H9 (cell line): ENCODE measurements around the gene ZNF646. TPM values are rescaled to one million over a fixed set of nuclear protein-coding genes. Genes with fewer than 3 reads are reported as not detected.
A peak's percentile ranks its signal among the peaks of the same experiment; 100 is the strongest.

Experiments
- DNase-seq: peaks from one replicate; pipeline ENCODE4 v3.0.0-alpha.2; 2017
- H2AFZ ChIP-seq: one replicate; pipeline ENCODE4 v1.6.1; 2013; ENCODE audit warnings: mild to moderate bottlenecking, low read length, control low read depth, moderate library complexity
- H2AK5ac ChIP-seq: 2 replicates; pipeline ENCODE4 v1.6.1; 2013; ENCODE audit warnings: low read length, control low read depth, mixed read lengths; ENCODE audit not compliant: insufficient read length
- H2BK120ac ChIP-seq: one replicate; pipeline ENCODE4 v1.6.1; 2013; ENCODE audit warnings: low read depth, mild to moderate bottlenecking, low read length, control low read depth, inconsistent platforms; ENCODE audit not compliant: poor library complexity, severe bottlenecking
- H2BK12ac ChIP-seq: 2 replicates; pipeline ENCODE4 v1.6.1; 2013; ENCODE audit warnings: low read length, control low read depth, mixed read lengths, low read depth; ENCODE audit not compliant: insufficient read length
- H2BK15ac ChIP-seq: 2 replicates; pipeline ENCODE4 v1.6.1; 2013; ENCODE audit warnings: low read depth, low read length, control low read depth
- H2BK20ac ChIP-seq: one replicate; pipeline ENCODE4 v1.6.1; 2013; ENCODE audit warnings: low read depth, mild to moderate bottlenecking, low read length, control low read depth, inconsistent platforms; ENCODE audit not compliant: poor library complexity, severe bottlenecking
- H2BK5ac ChIP-seq: 2 replicates; pipeline ENCODE4 v1.6.1; 2013; ENCODE audit warnings: low read length, control low read depth, mixed read lengths; ENCODE audit not compliant: insufficient read length
- H3K14ac ChIP-seq: 2 replicates; pipeline ENCODE4 v1.6.1; 2013; ENCODE audit warnings: low read length, control low read depth; ENCODE audit not compliant: insufficient read depth
- H3K18ac ChIP-seq: 2 replicates; pipeline ENCODE4 v1.6.1; 2013; ENCODE audit warnings: low read depth, mild to moderate bottlenecking, mixed read lengths, low read length, control low read depth; ENCODE audit not compliant: insufficient read length
- H3K23ac ChIP-seq: 2 replicates; pipeline ENCODE4 v1.6.1; 2013; ENCODE audit warnings: low read length, control low read depth, mixed read lengths, low read depth; ENCODE audit not compliant: insufficient read length
- H3K23me2 ChIP-seq: 2 replicates; pipeline ENCODE4 v1.6.1; 2013; ENCODE audit warnings: low read depth, mild to moderate bottlenecking, mixed read lengths, low read length, control low read depth; ENCODE audit not compliant: insufficient read length, poor library complexity, severe bottlenecking
- H3K27ac ChIP-seq: 2 replicates; pipeline ENCODE4 v1.5.1; 2013; ENCODE audit warnings: low read length, control low read depth, mixed read lengths, low read depth; ENCODE audit not compliant: insufficient read length
- H3K27me3 ChIP-seq: 2 replicates; pipeline ENCODE4 v1.6.1; 2013; ENCODE audit warnings: low read length, control low read depth, inconsistent platforms; ENCODE audit not compliant: insufficient read depth
- H3K4ac ChIP-seq: 2 replicates; pipeline ENCODE4 v1.6.1; 2013; ENCODE audit warnings: low read depth, mild to moderate bottlenecking, control low read depth, inconsistent platforms, low read length, moderate library complexity
- H3K4me1 ChIP-seq: 2 replicates; pipeline ENCODE4 v1.6.1; 2013; ENCODE audit warnings: low read length, control low read depth, inconsistent platforms; ENCODE audit not compliant: insufficient read depth
- H3K4me2 ChIP-seq: 2 replicates; pipeline ENCODE4 v1.6.1; 2013; ENCODE audit warnings: low read length, control low read depth, mixed read lengths; ENCODE audit not compliant: insufficient read length, insufficient read depth
- H3K56ac ChIP-seq: 2 replicates; pipeline ENCODE4 v1.6.1; 2013; ENCODE audit warnings: low read depth, mild to moderate bottlenecking, mixed read lengths, low read length, control low read depth; ENCODE audit not compliant: insufficient read length
- H3K79me1 ChIP-seq: 2 replicates; pipeline ENCODE4 v1.6.1; 2013; ENCODE audit warnings: low read depth, mild to moderate bottlenecking, moderate library complexity, low read length, control low read depth, inconsistent platforms; ENCODE audit not compliant: insufficient read depth, poor library complexity, severe bottlenecking
- H3K79me2 ChIP-seq: 2 replicates; pipeline ENCODE4 v1.6.1; 2013; ENCODE audit warnings: low read length, control low read depth, inconsistent platforms; ENCODE audit not compliant: insufficient read depth
- H3K9ac ChIP-seq: 2 replicates; pipeline ENCODE4 v1.6.1; 2013; ENCODE audit warnings: low read length, control low read depth, mixed read lengths; ENCODE audit not compliant: insufficient read length; ENCODE audit errors: extremely low read depth
- H3K9me3 ChIP-seq: one replicate; pipeline ENCODE4 v1.6.1; 2013; ENCODE audit warnings: low read depth, low read length, inconsistent platforms; ENCODE audit not compliant: control insufficient read depth
- H3T11ph ChIP-seq: one replicate; pipeline ENCODE4 v1.6.1; 2013; ENCODE audit warnings: mild to moderate bottlenecking, low read length, control low read depth, inconsistent platforms
- H4K20me1 ChIP-seq: one replicate; pipeline ENCODE4 v1.6.1; 2013; ENCODE audit not compliant: control insufficient read depth, insufficient read length, insufficient read depth
- H4K5ac ChIP-seq: 2 replicates; pipeline ENCODE4 v1.6.1; 2013; ENCODE audit warnings: low read depth, mild to moderate bottlenecking, mixed read lengths, low read length, control low read depth; ENCODE audit not compliant: insufficient read length
- H4K8ac ChIP-seq: replicated peaks from 2 replicates; pipeline ENCODE4 v1.6.1; 2013; ENCODE audit warnings: low read length, control low read depth, mixed read lengths, low read depth; ENCODE audit not compliant: insufficient read length
- H4K91ac ChIP-seq: 2 replicates; pipeline ENCODE4 v1.6.1; 2013; ENCODE audit warnings: low read depth, mild to moderate bottlenecking, moderate library complexity, mixed read lengths, low read length, control low read depth; ENCODE audit not compliant: insufficient read length
- H3K27ac Mint-ChIP-seq, 3 experiments: 2 replicates in 2 of 3; 3 replicates in 1 of 3; pipeline ENCODE4 v1.8.0; 2020 to 2021; ENCODE audit warnings: mixed read lengths in 3 of 3, mild to moderate bottlenecking in 1 of 3, moderate library complexity in 1 of 3
- H3K27me3 Mint-ChIP-seq: 2 replicates; pipeline ENCODE4 v1.8.0; 2021; ENCODE audit warnings: low read depth, mild to moderate bottlenecking, moderate library complexity, mixed read lengths
- H3K36me3 Mint-ChIP-seq, 3 experiments: 2 replicates in 2 of 3; 3 replicates in 1 of 3; pipeline ENCODE4 v1.8.0; 2020 to 2021; ENCODE audit warnings: low read depth in 3 of 3, mixed read lengths in 3 of 3; ENCODE audit not compliant: insufficient read depth in 1 of 3
- H3K4me1 Mint-ChIP-seq, 2 experiments: 2 replicates each; pipeline ENCODE4 v1.8.0; 2020; ENCODE audit warnings: mixed read lengths in 2 of 2
- H3K4me3 Mint-ChIP-seq, 2 experiments: 2 replicates in 1 of 2; 3 replicates in 1 of 2; pipeline ENCODE4 v1.8.0; 2020 to 2021; ENCODE audit warnings: mild to moderate bottlenecking in 2 of 2, mixed read lengths in 2 of 2, moderate library complexity in 1 of 2
- H3K9me3 Mint-ChIP-seq, 2 experiments: 2 replicates in 1 of 2; 3 replicates in 1 of 2; pipeline ENCODE4 v1.8.0; 2020; ENCODE audit warnings: mild to moderate bottlenecking in 2 of 2, mixed read lengths in 2 of 2, moderate library complexity in 1 of 2
- CTCF ChIP-seq: fragments of 200-600 bp; sonication (generic); conservative IDR thresholded peaks from 3 replicates; pipeline ENCODE4 v1.8.0; 2021; ENCODE audit warnings: antibody characterized with exemption, mild to moderate bottlenecking
- WGBS: extraction: QIAGEN DNeasy Blood & Tissue Kit; methylation state at CpG from one replicate; pipeline ENCODE4 v1.1.7; 2013; ENCODE audit warnings: missing lambda C conversion rate, low lambda C conversion rate, mixed read lengths; ENCODE audit not compliant: insufficient read length; ENCODE audit errors: extremely low coverage; 5-methylcytosine and 5-hydroxymethylcytosine counted together
- total RNA-seq: library from RNA; stranded (reverse); gene quantifications from 2 replicates; pipeline ENCODE4 v1.2.1, GENCODE V29; 2021

The ZNF646 gene
- total RNA-seq, 1 experiment from 2014 or later: 29.2 TPM

- H3K9me3 ChIP-seq: no peaks in the 10 kb centered on the region
- H3K9ac ChIP-seq: peak within 1 kb of the TSS; percentile 63
- H3K56ac ChIP-seq: no peak within 1 kb of the TSS
- H4K8ac ChIP-seq: no peak within 1 kb of the TSS
- no peak within 1 kb of the TSS for H2BK12ac ChIP-seq
- H3K9me3 Mint-ChIP-seq: no peaks in the 10 kb centered on the region; a peak in 1 of 5 replicates
- H3K27ac ChIP-seq: no peak within 1 kb of the TSS
- no peak within 1 kb of the TSS for H3K23ac ChIP-seq
- no peak for TF ChIP-seq CTCF
- H2BK20ac ChIP-seq: no peak within 1 kb of the TSS
- no peak within 1 kb of the TSS for H3T11ph ChIP-seq
- H3K27me3 Mint-ChIP-seq: no peaks in the 10 kb centered on the region
- peak within 1 kb of the TSS; percentile 77 to 96 (median 95) for H3K27ac Mint-ChIP-seq
- H2BK15ac ChIP-seq: no peak within 1 kb of the TSS
- peaks cover 5% of the 10 kb centered on the region for H3K79me1 ChIP-seq
- no peaks in the 10 kb centered on the region for H4K20me1 ChIP-seq
- no peak within 1 kb of the TSS for H4K91ac ChIP-seq
- H2AFZ ChIP-seq: no peak within 1 kb of the TSS
- 0 out of 2 replicates have a peak, but pooled peaks cover 2% of the 10 kb centered on the region for H3K4me1 ChIP-seq
- no peaks in the 10 kb centered on the region for H3K23me2 ChIP-seq
- H3K4me3 Mint-ChIP-seq: peak within 1 kb of the TSS; percentile 89 to 90
- H2BK5ac ChIP-seq: no peak within 1 kb of the TSS
- no peak within 1 kb of the TSS for H4K5ac ChIP-seq
- no peak within 1 kb of the TSS for H3K4ac ChIP-seq
- H3K36me3 Mint-ChIP-seq: peaks cover 28 to 46% (median 37%) of the 10 kb centered on the region in 3 experiments
- H3K4me2 ChIP-seq: peak within 1 kb of the TSS; percentile 96
- no peaks in the 10 kb centered on the region for H3K27me3 ChIP-seq
- peak; percentile 98 for DNase-seq
- H3K4me1 Mint-ChIP-seq: peaks cover 10 to 11% of the 10 kb centered on the region in 2 experiments
- 0 out of 2 replicates have a peak within 1 kb of the TSS, but pooled peaks have one; percentile 74 for H3K14ac ChIP-seq
- no peak within 1 kb of the TSS for H2BK120ac ChIP-seq
- H3K79me2 ChIP-seq: peaks cover 5% of the 10 kb centered on the region; the same call in 1 of the 2 replicates
- WGBS: no CpG with 5 or more reads among the region's 68 CpGs
- H3K18ac ChIP-seq: no peak within 1 kb of the TSS
- H2AK5ac ChIP-seq: no peak within 1 kb of the TSS
Measured at GRCh38 chr16:31117384-31118222, 43.4 kb downstream of the ZNF646 start, which contains the start of gene KAT8. TSS of gene KAT8 (plus strand) at chr16:31117664. CDS start at chr16:31117682, 18 bp downstream.
